ENCODE measurements around the gene WASHC4. TPM values are rescaled to one million over a fixed set of nuclear protein-coding genes. Genes with fewer than 3 reads are reported as not detected.

WASHC4 gene
- total and polyA plus RNA-seq, 2 donors (not counting 3 experiments of a cell fraction or from before 2014, with no cell fraction given), result 30.4 to 123 TPM

DNA sequence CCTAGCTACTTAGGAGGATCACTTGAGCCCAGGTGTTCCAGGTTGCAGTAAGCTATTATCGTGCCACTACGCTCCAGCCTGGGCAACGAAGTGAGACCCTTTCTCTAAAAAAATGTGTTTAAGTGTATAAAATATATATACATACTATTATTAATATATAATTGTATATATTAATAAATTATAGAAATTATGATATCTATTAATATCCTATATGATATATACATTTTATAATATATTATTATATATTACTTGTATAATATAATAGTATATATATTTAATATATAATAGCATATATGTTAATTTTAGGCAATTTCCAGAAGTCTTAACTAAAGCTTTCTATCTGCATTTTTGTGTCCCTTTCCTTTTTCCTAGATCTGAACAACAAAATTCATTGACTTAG, 35.5 kb upstream of the WASHC4 start:
- intact Hi-C loops (cut with micrococcal nuclease), result no loop called here
- dilution Hi-C loops (cut with MboI; ENCODE audit: extremely low pct_ligation_motif_present, low sequenced_read_pairs), result no loop called here
- CTCF ChIA-PET, result no interaction called here

More for the DNA sequence above, 35.5 kb upstream of the WASHC4 start:
- no peak overlapping the region for H3K27ac ChIP-seq (ENCODE audit: insufficient read depth, low read depth, low read length)
- H3K9me1 ChIP-seq (replicated peaks; ENCODE audit: control insufficient read depth, extremely low read depth, insufficient read depth, low read length), result no peaks in the 10 kb centered on the region
- POLR2A ChIA-PET, result no interaction called here
- no peak overlapping the region for H3K9ac ChIP-seq (replicated peaks; ENCODE audit: extremely low read depth, insufficient read depth, low read length)
- no peaks in the 10 kb centered on the region for H4K20me1 ChIP-seq (replicated peaks; ENCODE audit: control insufficient read depth, extremely low read depth, insufficient read depth, low read length)
- H3K4me2 ChIP-seq (ENCODE audit: insufficient read depth, low read length), result no peak overlapping the region
- no peaks in the 10 kb centered on the region for H3K4me1 ChIP-seq (ENCODE audit: control insufficient read depth, extremely low read depth, insufficient read depth, low read length)
- no TSS peak for BruUV-seq (replicated peaks)
- H3K36me3 ChIP-seq (ENCODE audit: control insufficient read depth in 2 of 2, extremely low read depth in 1 of 2, insufficient read depth in 2 of 2, low read length in 2 of 2), result no peaks in the 10 kb centered on the region
- FAIRE-seq (no peak), DNase-seq (ENCODE audit: low read depth, low spot score) (no peak)
- no peak for TF ChIP-seq EZH2 (IDR thresholded peaks at IDR 0.05; ENCODE audit: borderline replicate concordance, low read depth, low read length, severe bottlenecking)
- TF ChIP-seq, protein P1, sequence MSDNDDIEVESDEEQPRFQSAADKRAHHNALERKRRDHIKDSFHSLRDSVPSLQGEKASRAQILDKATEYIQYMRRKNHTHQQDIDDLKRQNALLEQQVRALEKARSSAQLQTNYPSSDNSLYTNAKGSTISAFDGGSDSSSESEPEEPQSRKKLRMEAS (IDR thresholded peaks at IDR 0.05; ENCODE audit: insufficient read depth, insufficient read length), result no peak
- TF ChIP-seq JUN (IDR thresholded peaks at IDR 0.05; ENCODE audit: borderline replicate concordance, insufficient read depth, insufficient read length, low read depth), result no peak
- TF ChIP-seq, protein P2, sequence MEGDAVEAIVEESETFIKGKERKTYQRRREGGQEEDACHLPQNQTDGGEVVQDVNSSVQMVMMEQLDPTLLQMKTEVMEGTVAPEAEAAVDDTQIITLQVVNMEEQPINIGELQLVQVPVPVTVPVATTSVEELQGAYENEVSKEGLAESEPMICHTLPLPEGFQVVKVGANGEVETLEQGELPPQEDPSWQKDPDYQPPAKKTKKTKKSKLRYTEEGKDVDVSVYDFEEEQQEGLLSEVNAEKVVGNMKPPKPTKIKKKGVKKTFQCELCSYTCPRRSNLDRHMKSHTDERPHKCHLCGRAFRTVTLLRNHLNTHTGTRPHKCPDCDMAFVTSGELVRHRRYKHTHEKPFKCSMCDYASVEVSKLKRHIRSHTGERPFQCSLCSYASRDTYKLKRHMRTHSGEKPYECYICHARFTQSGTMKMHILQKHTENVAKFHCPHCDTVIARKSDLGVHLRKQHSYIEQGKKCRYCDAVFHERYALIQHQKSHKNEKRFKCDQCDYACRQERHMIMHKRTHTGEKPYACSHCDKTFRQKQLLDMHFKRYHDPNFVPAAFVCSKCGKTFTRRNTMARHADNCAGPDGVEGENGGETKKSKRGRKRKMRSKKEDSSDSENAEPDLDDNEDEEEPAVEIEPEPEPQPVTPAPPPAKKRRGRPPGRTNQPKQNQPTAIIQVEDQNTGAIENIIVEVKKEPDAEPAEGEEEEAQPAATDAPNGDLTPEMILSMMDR (IDR thresholded peaks at IDR 0.05; ENCODE audit: extremely low read depth in 1 of 2, insufficient read depth in 1 of 2, low read depth in 1 of 2, low read length in 2 of 2), result no peak
- TF ChIP-seq FOS (IDR thresholded peaks at IDR 0.05; ENCODE audit: borderline replicate concordance, insufficient read depth, low read length), result no peak
- TF ChIP-seq GATA2 (IDR thresholded peaks at IDR 0.05; ENCODE audit: insufficient read depth, insufficient read length, low read depth, low read length), result no peak
- no peak for TF ChIP-seq POLR2A (IDR thresholded peaks at IDR 0.05; ENCODE audit: low read depth, low read length)
- TF ChIP-seq POLR2AphosphoS5 (IDR thresholded peaks at IDR 0.05; ENCODE audit: insufficient read depth, low read depth, low read length), result no peak
- TF ChIP-seq MYC (IDR thresholded peaks at IDR 0.05; ENCODE audit: low read depth, low read length), result no peak
- no peaks in the 10 kb centered on the region for H3K79me2 ChIP-seq (ENCODE audit: control insufficient read depth, insufficient read depth, low read length)
- H3K27me3 ChIP-seq (ENCODE audit: control insufficient read depth in 2 of 2, insufficient read depth in 2 of 2, low read length in 2 of 2), result no peaks in the 10 kb centered on the region
- no peak overlapping the region for H2AFZ ChIP-seq (ENCODE audit: low read depth, low read length)
- H3K4me3 ChIP-seq (replicated peaks in 1 of 3; ENCODE audit: insufficient read depth in 1 of 3, low read depth in 1 of 3, low read length in 3 of 3), result no peak overlapping the region
- H3K9me3 ChIP-seq (replicated peaks; ENCODE audit: control insufficient read depth, insufficient read depth, low read length), result no peaks in the 10 kb centered on the region
